Endothelial cell (in vitro differentiated cells): ENCODE data around the gene VAMP4. TPM values are rescaled to one million over a fixed set of nuclear protein-coding genes. Genes with fewer than 3 reads are reported as not detected.

ENCODE experiments used
- DNase-seq: peaks from one replicate; pipeline ENCODE4 v3.0.0; 2021; ENCODE audit warnings: low spot score
- H3K27ac Mint-ChIP-seq: one replicate; pipeline ENCODE4 v1.8.0; 2021; ENCODE audit warnings: mixed read lengths, inconsistent platforms; ENCODE audit not compliant: unreplicated experiment
- H3K27me3 Mint-ChIP-seq: one replicate; pipeline ENCODE4 v1.8.0; 2021; ENCODE audit warnings: mild to moderate bottlenecking, moderate library complexity, mixed read lengths, inconsistent platforms; ENCODE audit not compliant: unreplicated experiment
- H3K36me3 Mint-ChIP-seq: one replicate; pipeline ENCODE4 v1.8.0; 2021; ENCODE audit warnings: mild to moderate bottlenecking, low read depth, mixed read lengths, inconsistent platforms; ENCODE audit not compliant: unreplicated experiment
- H3K4me1 Mint-ChIP-seq: one replicate; pipeline ENCODE4 v1.8.0; 2021; ENCODE audit warnings: mild to moderate bottlenecking, mixed read lengths, inconsistent platforms; ENCODE audit not compliant: unreplicated experiment
- H3K4me3 Mint-ChIP-seq: one replicate; pipeline ENCODE4 v1.8.0; 2021; ENCODE audit warnings: mild to moderate bottlenecking, mixed read lengths, inconsistent platforms; ENCODE audit not compliant: unreplicated experiment
- H3K9me3 Mint-ChIP-seq: one replicate; pipeline ENCODE4 v1.8.0; 2021; ENCODE audit warnings: mixed read lengths, inconsistent platforms; ENCODE audit not compliant: unreplicated experiment
- total RNA-seq: library from RNA; stranded (reverse); fragmentation: NEBNext Ultra II Directional; extraction: Animal tissue kit (Norgen Biotek cat#: 25700); gene quantifications from one replicate; pipeline ENCODE4 v1.2.1, GENCODE V29; 2021; ENCODE audit not compliant: unreplicated experiment
- TF ChIP-seq, protein P1 (sequence below): fragments of 200-600 bp; sonication (generic); IDR thresholded peaks from one replicate; pipeline ENCODE4 v1.5.0; 2021; ENCODE audit warnings: antibody characterized with exemption; ENCODE audit not compliant: unreplicated experiment

Gene VAMP4
- total RNA-seq, 1 donor from 2014 or later, result 11.1 TPM

DNA sequence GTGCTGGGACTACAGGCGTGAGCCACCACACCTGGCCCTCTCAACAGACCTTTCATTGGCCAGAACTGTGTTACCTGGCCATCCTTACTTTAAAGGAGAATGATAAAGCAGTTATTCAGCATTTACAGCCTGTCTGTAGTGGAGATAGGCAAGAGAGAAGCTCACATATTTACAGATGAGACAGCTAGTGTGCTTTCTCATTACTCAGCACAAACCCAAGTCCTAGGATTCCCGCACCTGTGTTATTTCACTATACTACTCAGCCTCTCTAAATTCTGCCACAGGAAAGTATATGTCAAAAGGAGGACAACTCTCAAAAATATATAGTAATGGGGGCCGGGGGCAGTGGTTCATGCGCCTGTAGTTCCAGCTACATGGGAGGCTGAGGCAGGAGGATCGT, 73.5 kb downstream of the VAMP4 start:
- DNase-seq, result no peak
- Mint-ChIP-seq H3K4me1 (peaks cover 3% of the 10 kb centered on the region), H3K27me3 (no peaks in the 10 kb centered on the region), H3K27ac (no peak overlapping the region), H3K36me3 (no peaks in the 10 kb centered on the region), H3K4me3 (no peak overlapping the region), H3K9me3 (no peaks in the 10 kb centered on the region)
- TF ChIP-seq, protein P1, sequence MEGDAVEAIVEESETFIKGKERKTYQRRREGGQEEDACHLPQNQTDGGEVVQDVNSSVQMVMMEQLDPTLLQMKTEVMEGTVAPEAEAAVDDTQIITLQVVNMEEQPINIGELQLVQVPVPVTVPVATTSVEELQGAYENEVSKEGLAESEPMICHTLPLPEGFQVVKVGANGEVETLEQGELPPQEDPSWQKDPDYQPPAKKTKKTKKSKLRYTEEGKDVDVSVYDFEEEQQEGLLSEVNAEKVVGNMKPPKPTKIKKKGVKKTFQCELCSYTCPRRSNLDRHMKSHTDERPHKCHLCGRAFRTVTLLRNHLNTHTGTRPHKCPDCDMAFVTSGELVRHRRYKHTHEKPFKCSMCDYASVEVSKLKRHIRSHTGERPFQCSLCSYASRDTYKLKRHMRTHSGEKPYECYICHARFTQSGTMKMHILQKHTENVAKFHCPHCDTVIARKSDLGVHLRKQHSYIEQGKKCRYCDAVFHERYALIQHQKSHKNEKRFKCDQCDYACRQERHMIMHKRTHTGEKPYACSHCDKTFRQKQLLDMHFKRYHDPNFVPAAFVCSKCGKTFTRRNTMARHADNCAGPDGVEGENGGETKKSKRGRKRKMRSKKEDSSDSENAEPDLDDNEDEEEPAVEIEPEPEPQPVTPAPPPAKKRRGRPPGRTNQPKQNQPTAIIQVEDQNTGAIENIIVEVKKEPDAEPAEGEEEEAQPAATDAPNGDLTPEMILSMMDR, result no peak

DNA sequence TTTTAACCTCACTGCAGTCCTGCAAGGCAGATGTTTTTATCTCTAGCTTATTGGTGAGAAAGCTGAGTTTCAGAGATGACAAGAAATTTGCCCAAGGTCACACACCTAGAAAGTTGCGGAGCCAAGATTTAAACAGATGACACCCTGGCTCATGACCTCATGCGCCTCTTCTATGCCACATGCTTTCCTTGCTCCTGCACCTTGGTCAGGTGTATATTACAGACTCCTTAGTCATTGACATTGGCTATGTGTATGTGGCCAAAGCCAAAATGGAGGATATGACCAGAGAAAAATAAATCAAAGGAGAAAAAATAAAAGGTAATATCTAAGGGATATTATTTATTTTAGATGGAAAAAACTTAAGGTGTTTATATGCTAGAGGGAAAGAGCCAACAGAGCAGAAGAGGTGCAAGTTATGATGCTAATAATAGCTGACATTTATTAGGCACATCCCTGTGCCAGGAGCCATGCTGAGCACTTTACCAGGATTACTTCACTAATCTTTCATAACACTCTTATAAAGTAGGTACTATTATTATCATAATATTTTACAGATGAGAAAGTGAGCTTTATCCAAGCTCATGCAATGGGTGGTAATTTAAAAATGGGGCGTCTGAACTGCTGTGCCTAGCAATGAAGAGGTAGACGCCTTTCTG, 75.6 kb downstream of the VAMP4 start:
- no peak overlapping the region for H3K27ac Mint-ChIP-seq
- TF ChIP-seq, protein P1, result no peak
- no peak for DNase-seq

DNA sequence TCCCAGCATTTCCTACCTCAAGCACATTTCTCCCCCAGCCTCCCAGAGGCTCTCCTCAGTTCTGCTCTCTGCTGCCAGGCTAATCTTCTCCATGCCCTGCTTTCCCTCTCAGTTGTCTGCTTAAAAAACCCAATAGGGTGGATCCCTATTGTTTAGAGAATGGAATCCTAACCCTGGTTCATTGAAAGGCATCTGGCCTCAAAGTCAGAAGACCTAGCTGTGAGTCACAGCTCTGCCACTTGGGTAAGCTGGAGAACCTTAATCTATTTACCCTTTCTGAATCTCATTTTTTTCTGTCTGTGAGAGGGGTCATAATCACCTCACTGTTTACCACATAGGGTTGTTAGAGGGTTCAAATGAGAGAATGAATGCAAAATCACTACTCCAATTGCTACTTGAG, 76.9 kb downstream of the VAMP4 start:
- TF ChIP-seq, protein P1, result no peak
- Mint-ChIP-seq H3K4me3 (no peak overlapping the region), H3K4me1 (peaks cover 3% of the 10 kb centered on the region), H3K27me3 (no peaks in the 10 kb centered on the region), H3K9me3 (no peaks in the 10 kb centered on the region), H3K27ac (no peak overlapping the region), H3K36me3 (no peaks in the 10 kb centered on the region)
- DNase-seq, result no peak

More for the DNA sequence above, 75.6 kb downstream of the VAMP4 start:
- Mint-ChIP-seq H3K27me3 (no peaks in the 10 kb centered on the region), H3K4me1 (peaks cover 3% of the 10 kb centered on the region), H3K4me3 (no peak overlapping the region), H3K9me3 (no peaks in the 10 kb centered on the region), H3K36me3 (no peaks in the 10 kb centered on the region)

DNA sequence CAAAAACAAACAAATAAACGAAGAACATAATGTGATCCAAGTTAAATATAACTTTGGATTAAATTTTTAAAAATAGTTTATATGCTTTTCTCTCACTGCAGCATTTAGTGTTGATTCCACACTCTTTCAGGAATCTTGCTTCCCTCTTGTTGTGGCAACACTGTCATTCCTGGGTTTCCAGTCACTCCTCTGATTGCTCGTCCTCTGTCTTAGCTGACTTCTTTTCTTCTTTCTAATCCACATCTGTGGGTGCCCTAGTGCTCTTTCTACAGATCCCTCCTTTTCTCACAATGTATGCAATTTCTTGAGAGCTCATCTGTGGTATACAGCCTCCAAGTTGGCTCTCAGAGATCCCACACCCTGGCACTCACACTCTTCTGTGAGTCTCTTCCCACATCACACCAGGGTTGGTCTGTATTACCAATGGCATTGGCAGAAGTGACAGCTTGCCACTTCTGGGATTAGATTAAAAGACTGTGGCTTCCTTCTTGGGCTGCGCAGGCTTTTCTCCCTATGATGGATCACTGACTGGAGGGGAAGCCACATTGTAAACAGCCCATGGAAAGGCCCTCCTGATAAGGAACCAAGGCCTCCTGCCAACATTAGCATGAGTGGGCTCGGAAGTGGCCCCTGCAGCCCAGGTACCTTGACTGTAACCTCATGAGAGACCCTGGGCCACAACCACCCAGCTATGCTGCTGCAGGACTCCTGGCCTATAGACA, 77.8 kb downstream of the VAMP4 start:
- no peak overlapping the region for H3K27ac Mint-ChIP-seq

More for the DNA sequence above, 77.8 kb downstream of the VAMP4 start:
- Mint-ChIP-seq H3K4me3 (no peak overlapping the region), H3K36me3 (no peaks in the 10 kb centered on the region), H3K9me3 (no peaks in the 10 kb centered on the region), H3K4me1 (peaks cover 3% of the 10 kb centered on the region), H3K27me3 (no peaks in the 10 kb centered on the region)
- TF ChIP-seq, protein P1, result no peak
- no peak for DNase-seq
